HG02759 (cell line): ENCODE results near the gene RAVER2.
"Not testable (repeated sequence)": the region's sequence is repeated elsewhere in the genome, so short reads cannot be mapped to it uniquely, and the experiment has no call there.

Source experiments
- ATAC-seq: cut with Tn5 transposase; IDR thresholded peaks from one replicate; pipeline ENCODE4 v1.9.1; 2021; ENCODE audit warnings: mild to moderate bottlenecking, moderate library complexity; ENCODE audit not compliant: unreplicated experiment

RAVER2 gene

GRCh38 chr1:64745986-64746940, 1.4 kb downstream of the RAVER2 start:
- ATAC-seq: no peak

DNA sequence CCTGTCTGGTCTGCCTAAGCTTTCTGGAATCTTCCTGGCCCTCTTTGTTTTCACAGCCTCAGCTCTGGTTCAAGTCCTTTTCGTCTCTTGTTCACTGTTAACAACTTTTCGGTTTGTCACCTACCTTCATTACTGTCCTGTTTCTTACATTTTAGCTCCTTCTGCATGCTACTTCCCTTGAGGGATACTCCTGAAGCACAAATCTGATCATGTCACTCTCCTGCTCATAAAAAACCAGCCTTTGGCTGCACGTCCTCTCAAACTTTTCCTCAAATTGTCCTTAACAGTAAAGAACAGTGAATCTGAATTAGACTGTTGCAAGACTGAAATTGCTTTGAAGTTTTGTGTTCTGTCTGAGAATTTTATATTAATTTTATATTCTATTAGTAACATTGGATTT, 3.3 kb downstream of the RAVER2 start:
- ATAC-seq: no peak

DNA sequence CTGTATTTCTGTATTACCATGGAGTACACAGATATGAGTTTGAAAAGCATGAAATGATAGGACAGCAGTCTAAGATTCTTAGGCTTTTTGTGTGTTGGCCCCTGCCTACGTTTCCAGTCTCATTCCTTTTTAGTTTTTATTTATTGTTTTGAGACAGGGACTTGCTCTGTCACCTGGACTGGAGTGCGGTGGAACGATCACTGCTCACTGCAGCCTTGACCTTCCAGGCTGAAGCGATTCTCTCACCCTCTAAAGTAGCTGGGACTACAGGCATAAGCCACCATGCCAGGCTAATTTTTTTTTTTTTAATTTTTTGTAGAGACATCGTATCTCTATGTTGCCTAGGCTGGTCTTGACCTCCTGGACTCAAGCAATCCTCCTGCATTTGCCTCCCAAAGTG, 3.8 kb downstream of the RAVER2 start:
- ATAC-seq: no peak

GRCh38 chr1:64750092-64750491, 5.2 kb downstream of the RAVER2 start:
- ATAC-seq: no peak

DNA sequence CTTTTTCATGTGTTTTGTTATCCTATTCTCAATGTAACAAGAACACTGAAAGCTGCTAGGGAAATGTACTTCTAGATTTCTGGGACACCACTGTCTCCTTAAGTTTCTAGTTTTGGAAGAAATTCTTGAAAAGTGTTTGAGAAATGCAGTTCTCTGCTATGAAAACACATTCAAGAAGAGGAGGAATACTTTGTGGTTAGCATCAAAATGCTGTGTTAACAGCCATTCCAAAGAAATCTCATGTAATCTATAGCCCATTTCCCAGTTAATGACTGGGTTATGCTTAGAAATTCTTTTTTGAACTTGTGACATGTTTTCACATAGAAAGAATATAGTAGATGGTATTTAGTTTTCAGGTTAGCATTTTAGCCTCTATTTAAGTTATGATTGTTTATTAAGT, 6.0 kb downstream of the RAVER2 start:
- ATAC-seq: no peak

DNA sequence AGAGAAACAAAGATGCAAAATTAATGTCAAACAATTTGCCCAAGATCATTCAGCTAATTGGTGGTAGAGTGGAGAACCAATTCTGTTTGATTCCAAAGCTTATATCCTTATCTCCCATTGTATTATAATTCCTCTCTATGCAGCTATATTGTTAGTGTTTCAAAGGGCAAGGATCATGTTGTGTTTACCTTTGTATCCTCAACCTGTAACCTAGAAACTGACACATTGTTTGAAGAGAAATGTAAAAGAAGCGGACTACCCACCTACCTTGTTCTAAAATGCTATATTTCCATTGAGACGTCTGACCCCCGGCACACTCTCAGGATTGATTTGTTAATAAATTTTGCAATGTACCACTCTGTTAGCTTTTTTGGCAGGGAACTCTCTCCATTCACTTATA, 9.3 kb downstream of the RAVER2 start:
- ATAC-seq: no peak

DNA sequence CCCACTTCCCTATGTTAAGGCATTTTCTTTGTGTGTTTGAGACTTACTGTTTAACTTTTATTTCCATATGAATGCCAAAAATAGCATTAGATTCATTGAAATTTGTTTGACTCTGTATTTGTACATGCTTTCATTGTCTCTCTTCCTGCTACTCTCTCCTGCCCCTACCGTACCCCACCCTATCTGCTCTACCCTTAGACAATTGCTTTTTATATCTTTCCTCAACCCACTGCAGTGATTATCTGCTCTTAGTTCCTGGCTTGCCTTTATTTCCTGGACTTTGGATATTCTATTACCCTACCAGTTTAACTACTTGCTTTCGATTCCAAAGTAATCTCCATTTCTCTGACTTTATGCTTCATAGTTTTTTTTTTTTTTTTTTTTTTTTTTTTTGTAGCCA, 10.5 kb downstream of the RAVER2 start:
- ATAC-seq: no peak

DNA sequence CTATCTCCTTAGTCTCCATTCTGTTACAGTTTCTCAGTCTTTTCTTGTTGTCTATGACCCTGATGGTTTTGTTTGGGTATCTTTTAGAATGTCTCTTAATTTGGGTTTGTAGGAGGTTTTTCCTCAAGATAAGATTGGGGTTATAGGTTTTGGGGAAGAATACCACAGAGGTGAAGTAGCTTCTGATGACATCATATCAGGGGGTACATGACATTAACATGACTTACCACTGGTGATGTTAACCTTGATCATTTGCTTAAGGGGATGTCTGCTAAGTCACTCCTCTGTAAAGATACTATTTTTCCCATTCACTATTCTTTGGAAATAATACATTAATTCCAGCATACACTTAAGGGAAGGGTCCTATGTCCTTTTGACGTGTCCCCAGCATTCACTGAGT, 11.9 kb downstream of the RAVER2 start:
- no peak for ATAC-seq

- ATAC-seq: no peak
Measured at GRCh38 chr1:64757213-64757612, 12.3 kb downstream of the RAVER2 start.

- ATAC-seq: no peak
Measured at GRCh38 chr1:64758233-64758632, 13.4 kb downstream of the RAVER2 start.

- ATAC-seq: no peak
Measured at GRCh38 chr1:64759968-64760367, 15.1 kb downstream of the RAVER2 start.

DNA sequence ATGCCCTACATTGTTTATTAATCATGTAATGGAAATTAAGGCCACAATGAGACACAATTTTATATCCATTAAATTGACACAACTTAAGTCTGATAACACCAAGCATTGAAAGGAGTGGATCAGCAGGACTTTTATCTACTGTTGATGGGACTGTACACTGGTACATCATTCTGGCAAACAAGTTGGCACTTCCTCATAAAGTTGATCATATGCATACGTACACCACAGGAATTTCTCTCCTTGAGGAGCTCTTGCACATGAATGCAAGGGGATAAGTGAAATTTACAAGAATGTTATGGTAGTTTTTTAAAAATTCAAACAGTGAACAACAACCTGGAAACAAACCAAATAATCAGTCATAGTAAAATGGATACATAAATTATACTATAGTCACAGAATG, 20.1 kb downstream of the RAVER2 start:
- no peak for ATAC-seq

DNA sequence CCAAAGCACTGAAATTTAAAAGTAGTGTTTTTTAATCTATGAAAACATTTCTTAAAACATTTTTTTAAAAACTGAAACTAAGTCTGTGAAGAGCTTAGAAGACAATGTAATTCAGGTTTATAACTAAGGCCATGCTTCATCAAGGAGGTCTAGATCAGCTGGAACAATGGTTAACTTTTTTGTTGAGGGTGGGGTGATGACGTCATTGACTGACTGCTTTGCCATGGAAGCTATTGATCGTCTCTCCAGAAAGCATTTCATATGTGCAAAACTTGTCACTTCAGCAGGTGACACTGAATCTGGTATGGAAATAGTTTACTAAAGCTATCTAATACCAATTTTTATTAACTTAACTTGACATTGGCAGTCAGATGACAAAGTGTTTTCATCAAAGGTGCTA, 21.0 kb downstream of the RAVER2 start:
- ATAC-seq: no peak

DNA sequence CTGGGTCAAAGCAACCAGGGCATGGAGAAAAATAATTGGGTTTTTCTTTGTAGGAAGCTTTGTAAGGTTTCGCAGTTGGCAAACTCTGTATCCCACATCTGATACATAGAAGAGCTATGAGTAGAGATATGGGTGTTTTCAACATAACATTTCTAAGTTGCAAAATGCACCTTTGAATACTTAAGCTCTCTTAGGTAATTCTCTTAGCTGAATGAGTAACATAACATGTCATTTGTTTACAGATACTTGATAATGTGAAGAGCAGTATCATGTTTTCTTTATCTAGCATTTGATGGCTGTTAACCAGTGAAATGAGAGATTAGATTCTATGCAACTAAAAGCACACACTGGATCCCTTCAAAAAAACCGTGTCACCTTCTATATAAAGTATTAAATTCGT, 21.6 kb downstream of the RAVER2 start:
- no peak for ATAC-seq

DNA sequence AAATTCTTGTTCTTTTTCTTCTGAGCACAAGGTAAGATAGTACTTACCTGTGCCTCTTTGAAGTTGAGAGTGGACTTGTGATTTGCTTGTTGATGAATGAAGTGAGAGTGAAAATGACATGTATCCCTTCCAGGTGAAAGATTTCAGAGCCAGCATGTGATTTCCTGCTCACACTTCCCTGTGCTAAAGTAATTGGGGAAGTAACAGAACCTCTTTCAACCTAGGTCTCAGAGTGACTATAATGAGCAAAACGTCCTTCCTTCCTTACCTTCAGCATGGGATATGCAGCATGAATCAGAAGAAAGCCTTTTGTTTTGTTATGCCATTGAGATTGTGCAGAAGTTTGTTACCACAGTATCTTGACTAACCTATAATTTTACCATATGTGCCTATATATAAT, 24.6 kb downstream of the RAVER2 start:
- ATAC-seq: no peak

DNA sequence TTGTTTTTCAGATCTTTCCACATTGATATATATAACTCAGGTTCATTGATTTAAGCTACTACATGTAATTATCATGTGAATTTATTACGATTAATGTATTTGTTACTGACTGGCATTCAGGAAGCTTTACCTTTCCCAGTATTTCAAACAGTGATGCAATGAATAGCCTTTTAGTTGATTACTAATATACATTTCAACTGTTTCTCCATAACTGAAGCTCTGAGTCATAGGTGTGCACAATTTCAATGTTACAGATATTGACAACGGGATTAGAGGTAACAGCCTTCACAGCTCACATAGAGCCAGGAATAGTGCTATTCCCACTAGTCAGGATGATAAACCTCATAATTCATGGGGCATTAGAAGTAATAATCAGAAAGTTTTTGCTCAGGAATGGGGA, 25.1 kb downstream of the RAVER2 start:
- no peak for ATAC-seq

DNA sequence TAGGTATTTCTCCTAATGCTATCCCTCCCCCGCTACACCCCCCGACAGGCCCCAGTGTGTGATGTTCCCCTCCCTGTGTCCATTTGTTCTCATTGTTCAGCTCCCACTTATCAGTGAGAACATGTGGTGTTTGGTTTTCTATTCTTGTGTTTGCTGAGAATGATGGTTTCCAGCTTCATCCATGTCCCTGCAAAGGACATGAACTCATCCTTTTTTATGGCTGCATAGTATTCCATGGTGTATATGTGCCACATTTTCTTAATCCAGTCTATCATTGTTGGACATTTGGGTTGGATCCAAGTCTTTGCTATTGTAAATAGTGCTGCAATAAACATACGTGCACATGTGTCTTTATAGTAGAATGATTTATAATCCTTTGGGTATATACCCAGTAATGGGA, 28.4 kb downstream of the RAVER2 start:
- not testable (repeated sequence) for ATAC-seq

- no peak for ATAC-seq
Measured at GRCh38 chr1:64775113-64775512, 30.2 kb downstream of the RAVER2 start.

GRCh38 chr1:64782044-64782443, 37.2 kb downstream of the RAVER2 start:
- ATAC-seq: not testable (repeated sequence)

DNA sequence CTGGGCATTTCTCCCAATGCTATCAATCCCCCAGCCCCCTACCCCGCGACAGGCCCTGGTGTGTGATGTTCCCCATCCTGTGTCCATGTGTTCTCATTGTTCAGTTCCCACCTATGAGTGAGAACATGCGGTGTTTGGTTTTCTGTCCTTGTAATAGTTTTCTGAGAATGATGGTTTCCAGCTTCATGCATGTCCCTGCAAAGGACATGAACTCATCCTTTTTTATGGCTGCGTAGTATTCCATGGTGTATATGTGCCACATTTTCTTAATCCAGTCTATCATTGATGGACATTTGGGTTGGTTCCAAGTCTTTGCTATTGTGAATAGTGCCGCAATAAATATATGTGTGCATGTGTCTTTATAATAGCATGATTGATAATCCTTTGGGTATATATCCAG, 38.0 kb downstream of the RAVER2 start:
- ATAC-seq: not testable (repeated sequence)

GRCh38 chr1:64790832-64791487, 46.1 kb downstream of the RAVER2 start:
- ATAC-seq: no peak

DNA sequence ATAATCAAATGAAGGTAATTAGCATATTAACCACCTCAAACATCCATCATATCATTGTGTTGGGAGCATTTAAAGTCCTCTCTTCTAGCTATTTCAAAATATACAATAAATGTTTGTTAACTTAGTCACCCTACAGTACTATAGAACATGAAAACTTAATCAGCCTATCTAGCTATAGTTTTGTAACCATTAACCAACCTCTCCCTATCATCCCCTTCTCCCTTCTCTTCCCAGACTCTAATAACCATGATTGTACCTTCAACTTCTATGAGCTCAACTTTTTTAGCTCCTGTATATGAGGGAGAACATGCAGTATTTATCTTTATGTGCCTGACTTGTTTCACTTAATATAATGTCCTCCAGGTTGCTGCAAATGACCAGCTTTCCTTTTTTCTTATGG, 54.0 kb downstream of the RAVER2 start:
- ATAC-seq: no peak
